IPS-11a (cell line): ENCODE results near the gene RNU1-2.
A peak's percentile ranks its signal among the peaks of the same experiment; 100 is the strongest.
"Not testable (repeated sequence)": the region's sequence is repeated elsewhere in the genome, so short reads cannot be mapped to it uniquely, and the experiment has no call there.

Experiments used
- H3K4me3 ChIP-seq: one replicate; pipeline ENCODE4 v1.5.1; 2013; ENCODE audit warnings: low read depth, low read length, control low read depth

Gene RNU1-2

DNA sequence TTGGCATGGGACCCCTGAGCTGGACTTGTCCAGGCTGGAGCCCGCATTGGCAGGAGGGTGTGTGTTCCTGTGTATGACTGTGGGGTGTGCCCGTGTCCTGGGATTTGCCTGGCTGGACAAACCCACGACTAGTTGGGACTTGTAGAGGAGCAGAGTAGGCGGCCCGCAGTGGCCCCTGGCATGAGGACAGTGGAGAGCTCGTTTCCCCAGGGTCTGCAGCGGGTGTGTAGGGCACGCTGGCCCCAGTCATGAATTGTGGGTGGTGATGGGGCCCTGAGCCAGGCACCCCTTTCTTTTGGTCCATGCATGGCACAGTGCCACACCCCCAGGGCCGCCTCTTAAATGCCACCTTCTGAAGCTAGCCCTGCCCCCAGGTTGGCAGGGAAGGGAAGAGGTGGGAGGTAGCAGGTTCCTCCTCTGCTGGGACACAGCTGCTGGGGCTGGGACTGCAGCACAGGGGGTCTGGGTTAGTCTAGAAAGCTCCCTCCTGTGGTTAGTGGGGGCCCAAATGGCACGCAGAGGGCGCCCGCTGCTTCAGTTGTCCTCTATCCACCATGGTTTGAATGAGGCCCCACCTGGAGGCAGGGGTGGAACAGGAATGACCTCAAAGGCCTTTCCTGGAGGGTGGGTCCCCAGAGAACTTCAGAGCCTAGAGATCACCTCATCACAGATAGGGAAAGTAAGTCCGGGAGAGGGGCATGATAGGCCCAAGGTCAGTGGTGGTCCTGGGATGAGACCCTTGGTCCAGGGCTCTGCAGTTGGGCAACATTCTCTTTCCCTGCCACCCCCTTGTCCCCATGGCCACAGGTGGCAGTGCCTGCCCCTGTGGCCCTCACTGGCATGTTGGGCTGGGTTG lies 30.1 kb downstream of the RNU1-2 start:
- H3K4me3 ChIP-seq, result no peak overlapping the region

DNA sequence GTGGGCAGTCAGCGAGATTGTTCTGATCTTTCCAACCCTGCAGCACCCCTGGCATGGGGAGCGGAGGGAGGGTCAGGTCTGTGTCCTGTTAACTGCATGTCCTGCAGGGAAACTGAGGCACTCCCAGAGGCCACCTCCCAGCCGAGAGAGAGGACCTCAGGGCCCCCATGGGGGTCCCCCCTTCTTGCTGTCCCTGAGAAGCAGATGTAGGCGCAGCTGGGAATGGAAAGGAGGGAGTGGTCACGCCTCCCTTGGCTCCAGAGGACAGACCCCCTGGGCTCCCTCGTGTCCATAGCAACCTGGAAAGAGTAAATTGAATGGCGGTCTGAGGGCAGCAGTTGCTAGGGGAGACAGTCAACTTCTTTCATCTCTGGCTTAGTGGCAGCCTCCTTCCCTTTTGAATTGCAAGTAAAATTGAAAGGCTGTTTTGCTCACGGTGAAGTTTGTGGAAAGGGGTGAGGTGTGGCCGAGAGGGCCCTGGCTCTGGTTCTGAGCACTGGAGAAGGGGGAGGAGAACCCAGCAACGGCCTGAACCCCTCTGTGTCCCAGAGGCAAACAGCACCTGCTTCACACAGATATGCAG lies 30.8 kb downstream of the RNU1-2 start:
- no peak overlapping the region for H3K4me3 ChIP-seq

DNA sequence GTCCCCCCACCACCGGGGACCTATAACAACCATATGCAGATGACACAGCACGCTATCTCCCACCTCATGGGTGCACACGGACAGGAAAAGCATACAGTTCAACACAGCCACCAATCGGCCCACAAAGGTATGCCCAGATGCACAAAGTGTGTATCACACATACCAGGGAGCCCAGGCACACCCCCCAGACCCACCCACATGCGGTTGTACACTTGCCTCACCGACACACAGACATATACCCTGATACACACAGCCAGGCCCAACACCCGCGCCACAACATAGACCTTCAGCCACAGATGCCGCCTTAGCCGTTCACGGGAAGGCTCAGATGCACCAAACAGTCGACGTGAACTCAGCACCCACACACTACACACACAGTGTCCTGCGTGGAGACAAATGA lies 31.5 kb downstream of the RNU1-2 start:
- H3K4me3 ChIP-seq, result no peak overlapping the region

DNA sequence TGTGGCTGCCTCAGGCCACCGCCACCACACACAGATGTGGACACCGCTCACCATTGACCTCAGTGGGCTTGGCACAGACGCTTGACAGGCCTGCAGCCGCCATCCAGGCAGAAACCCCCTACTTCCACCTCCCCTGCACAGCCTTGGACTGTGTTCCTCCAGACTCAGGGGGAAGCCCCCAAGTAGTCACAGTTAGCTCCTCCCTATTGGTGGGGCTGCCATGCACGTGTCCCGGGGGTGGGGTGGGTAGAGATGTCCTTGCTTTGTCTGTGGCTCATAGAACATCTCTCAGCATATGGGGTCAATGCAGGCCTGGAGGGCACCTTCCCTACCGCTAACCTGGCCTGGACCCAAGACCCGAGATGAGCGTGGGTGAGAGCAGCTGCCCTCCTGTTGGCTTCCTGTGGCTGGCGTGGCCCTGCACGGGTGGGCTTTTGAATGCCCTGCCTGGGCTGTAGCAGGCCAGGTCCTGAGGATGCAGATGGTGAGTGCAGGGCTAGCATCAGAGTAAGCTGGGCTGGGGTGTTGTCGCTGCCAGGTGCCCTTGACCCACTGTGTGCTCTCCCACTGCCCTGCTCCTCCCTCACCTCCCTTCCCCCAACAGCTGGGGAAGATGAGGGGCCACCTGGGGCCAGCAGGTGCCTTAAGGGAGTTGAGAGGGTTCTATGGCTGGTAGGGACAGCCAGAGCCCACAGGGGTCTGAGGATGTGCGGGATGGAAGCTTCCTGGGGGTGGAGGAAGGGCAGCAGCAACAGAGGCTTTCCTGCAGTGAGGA lies 32.1 kb downstream of the RNU1-2 start:
- no peak overlapping the region for H3K4me3 ChIP-seq

DNA sequence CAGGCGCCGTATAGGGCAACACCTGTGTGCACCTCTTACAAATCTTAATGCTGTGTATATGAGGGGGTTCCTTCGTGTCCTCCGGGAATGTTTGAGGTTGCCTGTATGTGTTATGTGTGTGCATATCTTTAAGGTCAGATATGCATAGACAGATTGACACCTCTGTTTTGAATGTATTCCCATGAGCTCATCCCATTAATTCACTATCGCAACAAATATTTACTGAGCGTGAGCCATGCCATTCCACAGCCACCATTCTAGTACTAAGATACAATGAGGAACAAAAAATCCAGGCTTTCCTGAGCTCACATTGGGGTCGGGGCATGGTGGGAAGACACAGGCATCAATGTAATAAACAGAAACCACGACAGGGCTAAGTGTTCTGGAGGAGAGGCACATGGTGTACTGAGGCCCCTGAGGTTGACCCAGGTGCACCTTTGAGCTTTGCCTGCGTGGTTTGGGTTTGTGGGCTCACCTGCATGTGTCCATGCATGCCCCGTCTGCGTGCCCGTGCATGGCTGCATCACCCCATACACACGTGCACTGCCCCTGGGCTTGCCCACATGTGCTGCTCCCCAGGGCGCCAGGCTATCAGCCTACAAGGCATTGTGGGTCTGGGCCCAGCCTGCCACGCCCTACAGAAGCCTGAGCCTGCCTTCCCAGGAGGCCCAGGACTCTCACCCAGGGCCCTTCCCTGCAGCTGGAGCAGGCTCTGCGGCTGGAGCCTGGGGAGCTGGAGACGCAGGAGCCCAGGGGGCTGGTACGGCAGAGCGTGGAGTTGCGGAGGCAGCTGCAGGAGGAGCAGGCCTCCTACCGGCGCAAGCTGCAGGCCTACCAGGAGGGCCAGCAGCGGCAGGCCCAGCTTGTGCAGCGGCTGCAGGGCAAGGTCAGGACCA lies 33.6 kb downstream of the RNU1-2 start:
- not testable (repeated sequence) for H3K4me3 ChIP-seq

DNA sequence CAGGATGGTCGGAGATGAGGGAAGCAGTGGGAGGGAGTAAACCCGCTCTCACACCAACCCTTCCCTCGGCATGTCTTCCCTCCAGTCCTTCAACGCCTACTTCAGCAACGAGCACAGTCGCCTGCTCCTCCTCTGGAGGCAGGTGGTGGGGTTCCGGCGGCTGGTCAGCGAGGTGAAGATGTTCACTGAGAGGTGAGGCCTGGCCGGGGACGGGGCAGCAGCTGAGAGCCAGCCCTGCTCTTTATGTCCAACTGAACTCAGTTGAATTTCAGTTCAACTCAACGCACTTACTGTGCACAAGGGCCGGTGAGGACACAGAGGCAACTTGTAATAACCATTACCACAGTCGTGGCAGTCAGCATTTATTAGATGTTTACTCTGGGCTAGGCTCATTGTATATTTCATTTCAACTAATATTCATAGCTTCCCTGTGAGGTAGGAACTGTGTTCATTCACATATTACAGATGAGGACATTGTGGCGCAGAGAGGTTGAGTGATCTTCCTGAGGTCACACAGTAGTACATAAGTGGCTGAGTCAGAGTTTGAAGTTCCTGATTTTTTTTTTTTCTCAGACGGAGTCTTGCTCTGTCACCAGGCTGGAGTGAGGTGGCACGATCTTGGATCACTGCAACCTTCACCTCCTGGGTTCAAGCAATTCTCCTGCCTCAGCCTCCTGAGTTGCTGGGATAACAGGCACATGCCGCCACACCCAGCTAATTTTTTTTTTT lies 35.6 kb downstream of the RNU1-2 start:
- not testable (repeated sequence) for H3K4me3 ChIP-seq

DNA sequence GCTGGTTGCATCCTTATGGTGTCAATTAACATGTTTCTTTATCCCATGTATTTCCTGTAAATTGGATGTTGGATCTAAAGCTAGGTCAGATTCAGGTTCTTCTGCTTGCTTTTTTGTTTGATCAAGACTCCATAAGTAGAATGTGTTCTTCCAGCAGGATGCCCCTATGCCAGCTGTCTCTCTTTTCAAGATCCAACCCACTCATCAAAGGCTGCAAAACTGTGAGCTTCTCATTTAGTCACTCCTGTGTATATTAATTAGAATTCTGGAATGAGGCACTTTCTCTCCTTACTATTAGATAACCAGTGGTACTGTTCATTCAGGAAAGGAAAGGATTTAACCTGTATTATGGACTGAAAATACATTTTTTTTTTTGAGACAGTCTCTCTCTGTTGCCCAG lies 38.2 kb downstream of the RNU1-2 start:
- not testable (repeated sequence) for H3K4me3 ChIP-seq

DNA sequence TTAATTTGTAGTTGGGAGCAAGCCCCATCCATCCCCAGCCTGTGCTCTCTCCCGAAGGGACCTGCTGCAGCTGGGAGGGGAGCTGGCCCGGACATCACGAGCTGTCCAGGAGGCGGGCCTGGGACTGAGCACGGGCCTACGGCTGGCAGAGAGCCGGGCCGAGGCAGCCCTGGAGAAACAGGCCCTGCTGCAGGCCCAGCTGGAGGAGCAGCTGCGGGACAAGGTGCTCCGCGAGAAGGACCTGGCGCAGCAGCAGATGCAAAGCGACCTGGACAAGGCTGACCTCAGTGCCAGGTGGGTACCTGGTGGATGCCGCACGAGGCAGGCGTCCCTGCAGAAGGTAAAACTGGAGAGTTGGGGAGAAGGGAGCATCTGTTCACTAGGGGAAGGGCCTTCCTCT lies 40.8 kb downstream of the RNU1-2 start:
- not testable (repeated sequence) for H3K4me3 ChIP-seq

DNA sequence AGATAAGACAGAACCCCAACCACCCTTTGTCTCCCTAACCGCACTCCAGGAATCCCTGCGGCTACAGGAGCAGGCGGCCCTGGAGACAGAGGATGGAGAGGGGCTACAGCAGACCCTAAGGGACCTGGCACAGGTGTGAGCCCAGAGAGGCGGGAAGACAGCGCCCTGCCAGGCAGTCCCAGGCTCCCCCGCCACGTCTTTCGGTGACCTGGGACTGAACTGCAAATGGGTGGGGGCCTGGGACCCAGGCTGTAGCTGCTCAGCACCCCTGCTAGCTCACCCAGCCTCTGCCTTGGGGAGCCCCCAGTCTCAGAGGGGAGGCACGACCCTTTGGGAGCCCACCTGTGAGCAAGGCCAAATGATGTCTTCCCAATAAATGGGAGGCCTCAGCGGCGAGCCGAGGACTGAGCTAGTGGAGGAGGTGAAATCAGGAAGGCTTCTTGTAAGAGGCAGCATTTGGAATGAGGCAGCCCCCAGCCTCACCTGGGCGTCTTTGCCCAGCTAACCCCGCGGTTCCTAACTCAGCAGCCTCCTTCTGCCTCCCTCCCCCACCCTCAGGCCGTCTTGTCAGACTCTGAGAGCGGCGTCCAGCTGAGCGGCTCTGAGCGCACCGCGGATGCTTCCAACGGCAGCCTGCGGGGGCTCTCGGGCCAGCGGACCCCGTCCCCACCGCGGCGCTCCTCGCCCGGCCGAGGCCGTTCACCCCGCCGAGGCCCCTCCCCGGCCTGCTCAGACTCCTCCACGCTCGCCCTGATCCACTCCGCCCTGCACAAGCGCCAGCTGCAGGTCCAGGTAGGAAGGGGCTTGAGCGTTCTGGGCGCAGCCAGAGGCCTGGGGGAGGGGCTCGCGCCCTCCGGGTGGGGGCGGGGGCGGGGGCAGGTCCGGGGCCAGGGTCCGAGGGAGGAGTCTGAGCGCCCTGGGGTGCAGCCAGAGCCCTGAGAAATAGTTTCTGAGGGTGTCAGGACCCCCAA lies 42.9 kb downstream of the RNU1-2 start:
- H3K4me3 ChIP-seq, result peak overlapping the region; percentile 28

DNA sequence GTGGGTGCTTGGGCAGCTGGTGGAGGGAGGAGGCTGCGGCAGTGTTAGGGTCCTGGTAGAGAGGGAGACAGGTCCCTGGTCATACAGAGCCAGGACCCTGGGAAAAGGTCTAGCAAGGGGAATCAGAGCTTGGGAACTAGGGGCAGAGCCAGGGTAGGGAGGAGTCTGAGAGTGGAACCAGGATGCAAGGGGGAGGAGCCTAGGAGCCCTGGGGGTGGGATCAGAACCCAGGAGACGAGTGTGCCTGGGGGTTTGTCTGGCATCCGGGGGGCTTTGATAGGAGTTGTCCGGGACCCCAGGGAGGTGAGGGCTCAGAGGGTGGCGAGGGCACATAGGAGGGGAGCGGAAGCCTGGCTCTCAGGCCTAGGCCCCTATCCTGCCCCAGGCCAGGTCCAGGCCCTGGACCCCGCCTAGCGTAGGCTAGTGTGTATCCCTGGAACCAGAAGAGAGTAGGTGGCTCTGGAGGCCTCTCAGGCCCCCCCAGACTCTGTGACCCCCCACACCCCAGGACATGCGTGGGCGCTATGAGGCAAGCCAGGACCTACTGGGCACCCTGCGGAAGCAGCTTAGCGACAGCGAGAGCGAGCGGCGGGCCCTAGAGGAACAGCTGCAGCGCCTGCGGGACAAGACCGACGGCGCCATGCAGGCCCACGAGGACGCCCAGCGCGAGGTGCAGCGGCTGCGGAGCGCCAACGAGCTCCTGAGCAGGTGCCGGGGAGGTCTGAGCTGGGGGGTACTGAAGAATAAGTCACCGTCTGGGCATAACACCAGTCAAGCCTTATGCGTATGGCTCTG lies 43.8 kb downstream of the RNU1-2 start:
- H3K4me3 ChIP-seq, result not testable (repeated sequence)

DNA sequence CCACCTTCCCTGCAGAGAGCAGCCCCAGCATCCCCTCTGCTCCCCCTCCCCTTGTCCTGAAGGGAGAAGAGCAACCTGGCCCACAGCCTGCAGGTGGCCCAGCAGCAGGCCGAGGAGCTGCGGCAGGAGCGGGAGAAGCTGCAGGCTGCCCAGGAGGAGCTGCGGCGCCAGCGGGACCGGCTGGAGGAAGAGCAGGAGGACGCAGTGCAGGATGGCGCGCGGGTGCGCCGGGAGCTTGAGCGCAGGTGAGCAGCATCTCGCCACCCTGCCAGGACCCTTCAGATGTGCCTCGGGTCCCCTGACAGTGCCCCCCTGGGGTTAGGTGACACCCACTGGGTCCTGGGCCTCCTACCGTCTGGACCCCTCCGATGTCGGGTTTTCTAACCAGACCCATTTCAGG lies 48.3 kb downstream of the RNU1-2 start:
- H3K4me3 ChIP-seq, result no peak overlapping the region

DNA sequence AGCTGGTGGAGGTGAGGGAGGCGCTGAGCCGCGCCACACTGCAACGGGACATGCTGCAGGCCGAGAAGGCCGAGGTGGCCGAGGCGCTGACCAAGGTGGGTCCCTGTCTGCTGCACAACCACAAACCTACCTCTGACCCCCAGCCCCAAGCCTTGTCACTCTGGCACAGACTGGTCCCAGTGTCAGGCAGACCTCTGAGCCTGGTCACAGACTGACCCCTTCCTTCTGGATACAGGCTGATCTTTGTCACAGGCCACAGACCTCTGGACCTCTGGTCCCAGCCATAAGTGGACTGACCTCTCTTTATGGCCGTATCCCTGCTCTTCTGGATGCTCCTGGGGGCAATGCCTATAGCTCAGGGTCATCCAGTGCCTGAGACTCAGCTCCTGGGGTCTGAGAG lies 49.7 kb downstream of the RNU1-2 start:
- not testable (repeated sequence) for H3K4me3 ChIP-seq
